Spleen (tissue), 7 donors: ENCODE data around the gene TMED9.

Experiments
- POLR2A ChIP-seq, 3 donors: fragments of 450-650 bp; IDR thresholded peaks; one replicate each; pipeline ENCODE4 v1.5.1; 2017; ENCODE audit warnings: antibody characterized with exemption in 3 of 3, mild to moderate bottlenecking in 1 of 3
- POLR2AphosphoS5 ChIP-seq, 3 donors: sonication (generic); formaldehyde crosslinking; IDR thresholded peaks; one replicate each; pipeline ENCODE4 v1.5.1; 2017; ENCODE audit warnings: antibody characterized with exemption in 3 of 3
- TF ChIP-seq, protein P1 (sequence below), 11 experiments: fragments of 200-600 bp in 7 of 11; fragments of 450-650 bp in 4 of 11; sonication (generic) in 4 of 11; IDR thresholded peaks in 8 of 11; conservative IDR thresholded peaks in 3 of 11; 1 replicate in 7 of 11; 2 replicates in 4 of 11; pipeline versions ENCODE4 v1.4.0 to v1.8.0; 2016 to 2021; ENCODE audit warnings: antibody characterized with exemption in 11 of 11, inconsistent platforms in 4 of 11, mild to moderate bottlenecking in 1 of 11
- donor health status: DM: no; HTN: no; CAD: no; lungs with moderate emphysema.
- donor health status: DM: no; HTN: no; CAD: no.
- donor health status: DM: no; HTN: no; CAD: no.

DNA sequence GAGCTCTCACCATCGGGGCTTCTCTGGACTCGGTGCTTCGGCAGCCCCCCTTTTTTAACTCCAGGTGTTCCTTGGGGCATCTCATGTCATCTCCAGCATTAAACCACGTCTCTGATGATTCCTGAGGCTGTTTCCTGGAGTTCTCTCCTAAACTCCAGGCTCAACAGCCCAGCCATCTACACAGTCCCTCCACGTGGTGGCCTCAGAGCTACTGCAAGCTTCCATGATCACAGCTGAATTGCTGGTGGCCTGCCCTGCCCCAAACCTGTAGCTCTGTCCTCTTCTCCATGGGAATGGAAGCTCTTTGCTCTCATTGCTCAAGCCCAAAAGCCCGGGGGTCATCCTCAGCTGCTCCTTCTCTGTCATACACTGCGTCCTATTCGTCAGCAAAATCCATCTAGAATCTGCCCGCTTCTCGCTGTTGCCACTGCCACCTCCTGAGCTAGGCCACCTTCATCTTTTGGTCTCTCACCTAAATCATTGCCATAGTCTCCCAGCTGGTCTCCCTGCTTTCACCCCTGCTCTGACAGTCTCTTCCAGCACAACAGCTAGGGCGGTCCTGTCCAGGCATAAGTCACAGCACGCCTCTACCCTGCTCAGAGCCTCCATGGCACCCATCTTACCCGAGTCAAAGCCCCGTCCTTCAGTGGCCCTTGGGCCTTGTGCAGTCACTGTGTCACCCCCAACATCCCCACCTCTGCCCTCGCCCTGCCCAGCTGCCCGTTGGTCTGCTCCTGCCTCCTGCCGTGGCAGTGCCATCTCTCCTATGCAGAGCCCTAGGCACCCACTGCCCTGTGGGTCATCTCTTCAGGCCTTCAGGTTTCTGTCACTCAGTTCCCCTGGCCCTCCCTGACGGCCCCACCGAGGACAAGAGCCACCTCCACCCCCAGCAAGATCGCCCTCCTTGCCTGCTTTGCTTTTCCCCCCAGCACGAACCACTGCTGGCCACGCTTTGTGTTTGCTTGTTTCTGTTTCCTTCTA lies 14.4 kb downstream of the TMED9 start:
- TF ChIP-seq, protein P1, sequence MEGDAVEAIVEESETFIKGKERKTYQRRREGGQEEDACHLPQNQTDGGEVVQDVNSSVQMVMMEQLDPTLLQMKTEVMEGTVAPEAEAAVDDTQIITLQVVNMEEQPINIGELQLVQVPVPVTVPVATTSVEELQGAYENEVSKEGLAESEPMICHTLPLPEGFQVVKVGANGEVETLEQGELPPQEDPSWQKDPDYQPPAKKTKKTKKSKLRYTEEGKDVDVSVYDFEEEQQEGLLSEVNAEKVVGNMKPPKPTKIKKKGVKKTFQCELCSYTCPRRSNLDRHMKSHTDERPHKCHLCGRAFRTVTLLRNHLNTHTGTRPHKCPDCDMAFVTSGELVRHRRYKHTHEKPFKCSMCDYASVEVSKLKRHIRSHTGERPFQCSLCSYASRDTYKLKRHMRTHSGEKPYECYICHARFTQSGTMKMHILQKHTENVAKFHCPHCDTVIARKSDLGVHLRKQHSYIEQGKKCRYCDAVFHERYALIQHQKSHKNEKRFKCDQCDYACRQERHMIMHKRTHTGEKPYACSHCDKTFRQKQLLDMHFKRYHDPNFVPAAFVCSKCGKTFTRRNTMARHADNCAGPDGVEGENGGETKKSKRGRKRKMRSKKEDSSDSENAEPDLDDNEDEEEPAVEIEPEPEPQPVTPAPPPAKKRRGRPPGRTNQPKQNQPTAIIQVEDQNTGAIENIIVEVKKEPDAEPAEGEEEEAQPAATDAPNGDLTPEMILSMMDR (IDR thresholded peaks at IDR 0.05 in 8 of 11, conservative IDR thresholded peaks at IDR 0.05 in 3 of 11) = no peak
- TF ChIP-seq POLR2AphosphoS5 (IDR thresholded peaks at IDR 0.05) (peak in 1 of 3 donors; percentile 23), POLR2A (IDR thresholded peaks at IDR 0.05) (no peak)
